ENCODE measurements around the gene ARID5B.

Gene ARID5B

GRCh38 chr10:61904733-61905725 lies 3.5 kb downstream of the ARID5B start (continued):
- TF ChIP-seq, protein P1, sequence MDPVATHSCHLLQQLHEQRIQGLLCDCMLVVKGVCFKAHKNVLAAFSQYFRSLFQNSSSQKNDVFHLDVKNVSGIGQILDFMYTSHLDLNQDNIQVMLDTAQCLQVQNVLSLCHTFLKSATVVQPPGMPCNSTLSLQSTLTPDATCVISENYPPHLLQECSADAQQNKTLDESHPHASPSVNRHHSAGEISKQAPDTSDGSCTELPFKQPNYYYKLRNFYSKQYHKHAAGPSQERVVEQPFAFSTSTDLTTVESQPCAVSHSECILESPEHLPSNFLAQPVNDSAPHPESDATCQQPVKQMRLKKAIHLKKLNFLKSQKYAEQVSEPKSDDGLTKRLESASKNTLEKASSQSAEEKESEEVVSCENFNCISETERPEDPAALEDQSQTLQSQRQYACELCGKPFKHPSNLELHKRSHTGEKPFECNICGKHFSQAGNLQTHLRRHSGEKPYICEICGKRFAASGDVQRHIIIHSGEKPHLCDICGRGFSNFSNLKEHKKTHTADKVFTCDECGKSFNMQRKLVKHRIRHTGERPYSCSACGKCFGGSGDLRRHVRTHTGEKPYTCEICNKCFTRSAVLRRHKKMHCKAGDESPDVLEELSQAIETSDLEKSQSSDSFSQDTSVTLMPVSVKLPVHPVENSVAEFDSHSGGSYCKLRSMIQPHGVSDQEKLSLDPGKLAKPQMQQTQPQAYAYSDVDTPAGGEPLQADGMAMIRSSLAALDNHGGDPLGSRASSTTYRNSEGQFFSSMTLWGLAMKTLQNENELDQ (tag by site-specific recombination; IDR thresholded peaks at IDR 0.05; ENCODE audit: low read depth) = no peak
- 0 out of 2 replicates have a peak, but pooled peaks have one; percentile 47 for TF ChIP-seq HIC1 (tag by site-specific recombination; IDR thresholded peaks at IDR 0.05)
- TF ChIP-seq ZNF777 (tag by site-specific recombination; IDR thresholded peaks at IDR 0.05; ENCODE audit: borderline replicate concordance) = no peak
- no peak for TF ChIP-seq ZBTB1 (tag by site-specific recombination; IDR thresholded peaks at IDR 0.05)
- peak; percentile 92; the same call in 1 of the 2 replicates for TF ChIP-seq ZEB2 (tag by site-specific recombination; IDR thresholded peaks at IDR 0.05)
- TF ChIP-seq SP7 (tag by site-specific recombination; IDR thresholded peaks at IDR 0.05) = peak; percentile 68; the same call in 1 of the 2 replicates
- peak; percentile 94 for TF ChIP-seq ZBTB17 (tag by site-specific recombination; IDR thresholded peaks at IDR 0.05)
- TF ChIP-seq ZNF133 (tag by site-specific recombination; IDR thresholded peaks at IDR 0.05) = no peak
- peak; percentile 56 for TF ChIP-seq ZNF366 (tag by site-specific recombination; conservative IDR thresholded peaks at IDR 0.05)
- no peak for TF ChIP-seq ZNF174 (tag by site-specific recombination; IDR thresholded peaks at IDR 0.05)
- TF ChIP-seq ZNF624 (tag by site-specific recombination; IDR thresholded peaks at IDR 0.05) = no peak
- no peak for TF ChIP-seq SALL2 (tag by site-specific recombination; IDR thresholded peaks at IDR 0.05; ENCODE audit: borderline replicate concordance)
- TF ChIP-seq, protein P2, sequence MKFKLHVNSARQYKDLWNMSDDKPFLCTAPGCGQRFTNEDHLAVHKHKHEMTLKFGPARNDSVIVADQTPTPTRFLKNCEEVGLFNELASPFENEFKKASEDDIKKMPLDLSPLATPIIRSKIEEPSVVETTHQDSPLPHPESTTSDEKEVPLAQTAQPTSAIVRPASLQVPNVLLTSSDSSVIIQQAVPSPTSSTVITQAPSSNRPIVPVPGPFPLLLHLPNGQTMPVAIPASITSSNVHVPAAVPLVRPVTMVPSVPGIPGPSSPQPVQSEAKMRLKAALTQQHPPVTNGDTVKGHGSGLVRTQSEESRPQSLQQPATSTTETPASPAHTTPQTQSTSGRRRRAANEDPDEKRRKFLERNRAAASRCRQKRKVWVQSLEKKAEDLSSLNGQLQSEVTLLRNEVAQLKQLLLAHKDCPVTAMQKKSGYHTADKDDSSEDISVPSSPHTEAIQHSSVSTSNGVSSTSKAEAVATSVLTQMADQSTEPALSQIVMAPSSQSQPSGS (tag by site-specific recombination; IDR thresholded peaks at IDR 0.05; ENCODE audit: low read depth) = peak; percentile 95

DNA sequence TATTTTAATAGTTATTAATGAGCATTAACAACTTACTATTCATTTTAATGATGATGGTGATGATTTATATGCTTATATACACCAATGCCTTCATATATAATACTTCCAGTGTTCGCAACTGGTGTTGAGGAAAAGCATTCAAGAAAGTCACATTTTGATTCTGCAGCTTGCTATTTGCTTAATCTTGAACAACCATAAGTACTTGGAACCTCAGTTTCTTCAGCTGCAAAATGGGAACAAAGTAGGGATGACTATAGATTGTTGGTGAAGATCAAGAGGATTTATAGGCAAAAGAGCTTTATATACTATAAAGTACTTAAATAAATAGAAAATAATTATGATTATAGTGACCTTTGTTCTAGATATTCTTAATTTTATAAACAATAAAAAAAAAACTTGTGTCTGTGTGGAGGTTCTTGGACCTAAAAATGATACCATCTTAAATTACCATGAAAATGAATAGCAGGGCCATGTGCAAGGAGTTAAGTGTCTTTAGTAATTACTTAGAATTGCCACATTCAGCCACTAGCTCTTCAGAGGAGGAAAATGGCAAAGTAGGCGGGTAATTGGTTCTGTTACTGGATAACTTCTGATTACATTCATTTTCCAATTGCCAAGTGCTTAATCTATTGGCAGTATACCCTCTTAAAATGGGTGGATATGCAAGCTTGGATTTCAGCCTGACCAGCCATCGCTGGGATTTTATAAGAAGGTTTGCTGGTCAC lies 4.5 kb downstream of the ARID5B start:
- no peak overlapping the region for H3K27ac ChIP-seq (ENCODE audit: extremely low read depth, low read depth, low read length)
- peaks cover 4% of the 10 kb centered on the region; the same call in 1 of the 2 replicates for H3K4me1 ChIP-seq (ENCODE audit: control insufficient read depth, insufficient read depth, low read length)
- H3K9me3 ChIP-seq (ENCODE audit: control insufficient read depth, insufficient read depth, low read depth, low read length) = no peaks in the 10 kb centered on the region
- CTCF ChIA-PET = interaction anchor here (0.9 to 1.1 kb wide), 4 partner anchors 132 to 339 kb away, joined by 3 to 4 read pairs (median 3); no protein-coding TSS in a partner anchor
- no peaks in the 10 kb centered on the region for H3K36me3 ChIP-seq (ENCODE audit: control insufficient read depth in 2 of 2, insufficient read depth in 1 of 2, low read length in 2 of 2)
- no peak overlapping the region for H3K4me3 ChIP-seq (ENCODE audit: low read depth, low read length)
- POLR2A ChIA-PET = no interaction called here
- TF ChIP-seq ZNF132 (tag by site-specific recombination; IDR thresholded peaks at IDR 0.05; ENCODE audit: borderline replicate concordance) (no peak), PRDM6 (tag by site-specific recombination; IDR thresholded peaks at IDR 0.05) (0 out of 2 replicates have a peak, but pooled peaks have one; percentile 12)

All from HEK293 (cell line).